ENCODE results near the gene SLC1A2.

DNA sequence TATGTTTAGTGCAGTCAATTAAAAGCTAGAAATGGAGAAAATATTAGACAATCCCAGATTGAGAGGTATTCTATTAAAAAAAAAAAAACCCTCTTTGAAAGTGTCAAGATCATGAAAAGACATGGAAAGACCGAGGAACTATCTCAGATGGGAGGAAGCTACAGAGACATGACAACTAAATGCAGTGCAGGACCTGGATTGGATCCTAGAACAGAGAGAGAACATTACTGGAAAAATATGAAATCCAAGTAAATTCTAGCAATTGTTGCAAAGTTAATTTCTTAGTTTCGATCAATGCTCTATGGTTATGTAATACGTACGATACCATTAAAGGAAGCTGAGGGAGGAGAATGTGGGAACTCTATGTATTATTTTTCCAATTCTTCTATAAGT is 43.2 kb downstream of the SLC1A2 start:
- TF ChIP-seq, protein P1, sequence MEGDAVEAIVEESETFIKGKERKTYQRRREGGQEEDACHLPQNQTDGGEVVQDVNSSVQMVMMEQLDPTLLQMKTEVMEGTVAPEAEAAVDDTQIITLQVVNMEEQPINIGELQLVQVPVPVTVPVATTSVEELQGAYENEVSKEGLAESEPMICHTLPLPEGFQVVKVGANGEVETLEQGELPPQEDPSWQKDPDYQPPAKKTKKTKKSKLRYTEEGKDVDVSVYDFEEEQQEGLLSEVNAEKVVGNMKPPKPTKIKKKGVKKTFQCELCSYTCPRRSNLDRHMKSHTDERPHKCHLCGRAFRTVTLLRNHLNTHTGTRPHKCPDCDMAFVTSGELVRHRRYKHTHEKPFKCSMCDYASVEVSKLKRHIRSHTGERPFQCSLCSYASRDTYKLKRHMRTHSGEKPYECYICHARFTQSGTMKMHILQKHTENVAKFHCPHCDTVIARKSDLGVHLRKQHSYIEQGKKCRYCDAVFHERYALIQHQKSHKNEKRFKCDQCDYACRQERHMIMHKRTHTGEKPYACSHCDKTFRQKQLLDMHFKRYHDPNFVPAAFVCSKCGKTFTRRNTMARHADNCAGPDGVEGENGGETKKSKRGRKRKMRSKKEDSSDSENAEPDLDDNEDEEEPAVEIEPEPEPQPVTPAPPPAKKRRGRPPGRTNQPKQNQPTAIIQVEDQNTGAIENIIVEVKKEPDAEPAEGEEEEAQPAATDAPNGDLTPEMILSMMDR (IDR thresholded peaks at IDR 0.05; ENCODE audit: insufficient read depth, low read length, poor library complexity, severe bottlenecking), result no peak
- TF ChIP-seq EZH2phosphoT487 (conservative IDR thresholded peaks at IDR 0.05; ENCODE audit: low read length), result no peak
